ENCODE results near the gene RAC3.

DNA sequence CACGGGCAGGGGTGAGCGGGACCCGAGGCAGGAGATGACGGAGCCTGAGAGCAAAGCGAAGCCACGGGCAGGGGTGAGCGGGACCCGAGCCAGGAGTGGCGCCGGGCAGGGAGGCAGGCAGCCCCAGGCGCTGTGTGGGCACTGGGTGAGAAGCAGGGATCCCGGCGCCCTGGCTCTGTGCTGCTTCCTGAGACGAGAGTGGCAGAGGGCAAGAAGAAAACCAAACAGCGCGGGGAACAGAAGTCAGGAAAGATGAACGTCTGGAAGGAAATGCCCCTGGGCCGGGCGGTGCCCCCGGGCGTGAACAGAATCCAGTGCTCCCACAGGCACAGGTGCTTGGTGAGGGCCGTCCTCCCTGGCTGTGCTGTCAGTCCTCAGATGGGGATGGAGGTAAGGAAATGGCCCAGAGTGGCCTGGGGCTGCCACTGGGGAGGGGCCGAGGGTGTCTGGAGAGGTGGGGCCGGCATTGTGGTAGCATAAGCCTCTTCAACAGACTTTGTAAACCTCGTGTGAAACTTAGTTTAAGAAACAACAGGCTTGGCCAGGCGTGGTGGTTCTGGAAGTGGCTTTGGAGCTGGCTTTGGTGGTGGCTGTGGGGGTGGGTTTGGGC is 44.2 kb upstream of the RAC3 start:
- TF ChIP-seq, protein P1, sequence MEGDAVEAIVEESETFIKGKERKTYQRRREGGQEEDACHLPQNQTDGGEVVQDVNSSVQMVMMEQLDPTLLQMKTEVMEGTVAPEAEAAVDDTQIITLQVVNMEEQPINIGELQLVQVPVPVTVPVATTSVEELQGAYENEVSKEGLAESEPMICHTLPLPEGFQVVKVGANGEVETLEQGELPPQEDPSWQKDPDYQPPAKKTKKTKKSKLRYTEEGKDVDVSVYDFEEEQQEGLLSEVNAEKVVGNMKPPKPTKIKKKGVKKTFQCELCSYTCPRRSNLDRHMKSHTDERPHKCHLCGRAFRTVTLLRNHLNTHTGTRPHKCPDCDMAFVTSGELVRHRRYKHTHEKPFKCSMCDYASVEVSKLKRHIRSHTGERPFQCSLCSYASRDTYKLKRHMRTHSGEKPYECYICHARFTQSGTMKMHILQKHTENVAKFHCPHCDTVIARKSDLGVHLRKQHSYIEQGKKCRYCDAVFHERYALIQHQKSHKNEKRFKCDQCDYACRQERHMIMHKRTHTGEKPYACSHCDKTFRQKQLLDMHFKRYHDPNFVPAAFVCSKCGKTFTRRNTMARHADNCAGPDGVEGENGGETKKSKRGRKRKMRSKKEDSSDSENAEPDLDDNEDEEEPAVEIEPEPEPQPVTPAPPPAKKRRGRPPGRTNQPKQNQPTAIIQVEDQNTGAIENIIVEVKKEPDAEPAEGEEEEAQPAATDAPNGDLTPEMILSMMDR (IDR thresholded peaks at IDR 0.05; ENCODE audit: low read depth, low read length, missing input control), result no peak
- TF ChIP-seq RAD21 (IDR thresholded peaks at IDR 0.05), result no peak
- TF ChIP-seq, protein P2, sequence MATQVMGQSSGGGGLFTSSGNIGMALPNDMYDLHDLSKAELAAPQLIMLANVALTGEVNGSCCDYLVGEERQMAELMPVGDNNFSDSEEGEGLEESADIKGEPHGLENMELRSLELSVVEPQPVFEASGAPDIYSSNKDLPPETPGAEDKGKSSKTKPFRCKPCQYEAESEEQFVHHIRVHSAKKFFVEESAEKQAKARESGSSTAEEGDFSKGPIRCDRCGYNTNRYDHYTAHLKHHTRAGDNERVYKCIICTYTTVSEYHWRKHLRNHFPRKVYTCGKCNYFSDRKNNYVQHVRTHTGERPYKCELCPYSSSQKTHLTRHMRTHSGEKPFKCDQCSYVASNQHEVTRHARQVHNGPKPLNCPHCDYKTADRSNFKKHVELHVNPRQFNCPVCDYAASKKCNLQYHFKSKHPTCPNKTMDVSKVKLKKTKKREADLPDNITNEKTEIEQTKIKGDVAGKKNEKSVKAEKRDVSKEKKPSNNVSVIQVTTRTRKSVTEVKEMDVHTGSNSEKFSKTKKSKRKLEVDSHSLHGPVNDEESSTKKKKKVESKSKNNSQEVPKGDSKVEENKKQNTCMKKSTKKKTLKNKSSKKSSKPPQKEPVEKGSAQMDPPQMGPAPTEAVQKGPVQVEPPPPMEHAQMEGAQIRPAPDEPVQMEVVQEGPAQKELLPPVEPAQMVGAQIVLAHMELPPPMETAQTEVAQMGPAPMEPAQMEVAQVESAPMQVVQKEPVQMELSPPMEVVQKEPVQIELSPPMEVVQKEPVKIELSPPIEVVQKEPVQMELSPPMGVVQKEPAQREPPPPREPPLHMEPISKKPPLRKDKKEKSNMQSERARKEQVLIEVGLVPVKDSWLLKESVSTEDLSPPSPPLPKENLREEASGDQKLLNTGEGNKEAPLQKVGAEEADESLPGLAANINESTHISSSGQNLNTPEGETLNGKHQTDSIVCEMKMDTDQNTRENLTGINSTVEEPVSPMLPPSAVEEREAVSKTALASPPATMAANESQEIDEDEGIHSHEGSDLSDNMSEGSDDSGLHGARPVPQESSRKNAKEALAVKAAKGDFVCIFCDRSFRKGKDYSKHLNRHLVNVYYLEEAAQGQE (IDR thresholded peaks at IDR 0.05), result no peak
- TF ChIP-seq, protein P3, sequence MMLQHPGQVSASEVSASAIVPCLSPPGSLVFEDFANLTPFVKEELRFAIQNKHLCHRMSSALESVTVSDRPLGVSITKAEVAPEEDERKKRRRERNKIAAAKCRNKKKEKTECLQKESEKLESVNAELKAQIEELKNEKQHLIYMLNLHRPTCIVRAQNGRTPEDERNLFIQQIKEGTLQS (IDR thresholded peaks at IDR 0.05), result no peak
- TF ChIP-seq, protein P4, sequence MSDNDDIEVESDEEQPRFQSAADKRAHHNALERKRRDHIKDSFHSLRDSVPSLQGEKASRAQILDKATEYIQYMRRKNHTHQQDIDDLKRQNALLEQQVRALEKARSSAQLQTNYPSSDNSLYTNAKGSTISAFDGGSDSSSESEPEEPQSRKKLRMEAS (IDR thresholded peaks at IDR 0.05), result no peak
- no peak for TF ChIP-seq JUND (IDR thresholded peaks at IDR 0.05)
- no peak for TF ChIP-seq GABPA (IDR thresholded peaks at IDR 0.05 in 1 of 2, conservative IDR thresholded peaks at IDR 0.05 in 1 of 2)
- TF ChIP-seq NR2F2 (IDR thresholded peaks at IDR 0.05), result no peak
- no peak for TF ChIP-seq TAF1 (conservative IDR thresholded peaks at IDR 0.05)
- TF ChIP-seq RXRA (IDR thresholded peaks at IDR 0.05), result no peak
- TF ChIP-seq FOXA1 (IDR thresholded peaks at IDR 0.05), result no peak
- TF ChIP-seq SP1 (IDR thresholded peaks at IDR 0.05), result no peak
- no peak for TF ChIP-seq FOXA2 (IDR thresholded peaks at IDR 0.05)
- TF ChIP-seq YY1 (IDR thresholded peaks at IDR 0.05), result no peak

All from liver (tissue), 3 donors.